K562 (cell line): ENCODE measurements around the gene DMXL1. TPM values are rescaled to one million over a fixed set of nuclear protein-coding genes. Genes with fewer than 3 reads are reported as not detected.

Experiments used
- ATAC-seq: fragments of 200-7000 bp; cut with Tn5 transposase; 3 replicates; pipeline ENCODE4 v1.9.1; 2020; ENCODE audit warnings: moderate library complexity
- BruUV-seq: library from RNA; stranded (reverse); fragments of 400-500 nt; replicated peaks from 2 replicates; lab custom pipeline; 2021; lab: Mats Ljungman, UMichigan
- CTCF ChIA-PET: fragments of 300-600 bp; formaldehyde crosslinking; extraction: SDS; loops from one replicate; lab custom pipeline; 2021; ENCODE audit warnings: low intra/inter-chr PET ratio; lab: Yijun Ruan, JAX
- POLR2A ChIA-PET: fragments of 300-600, 350-650 bp; sonication (Branson Sonifier 250); formaldehyde crosslinking; extraction: SDS; loops from one replicate; lab custom pipeline; 2021; ENCODE audit warnings: antibody characterized with exemption, inconsistent platforms; lab: Yijun Ruan, JAX
- DNase-seq, 4 experiments: peaks; one replicate each; pipeline versions ENCODE4 v3.0.0 to v3.0.0-alpha.2; 2011 to 2018; ENCODE audit warnings: low spot score in 3 of 4, mixed read lengths in 3 of 4; ENCODE audit errors: extremely low read depth in 1 of 4
- FAIRE-seq: peaks from 2 replicates; lab custom pipeline; 2011; peaks lifted over from hg19 to GRCh38; lab: Jason Lieb, UNC
- H2AFZ ChIP-seq: 2 replicates; pipeline ENCODE4 v1.6.0; 2011; ENCODE audit warnings: low read depth, low read length, control low read depth, inconsistent platforms
- H3K27ac ChIP-seq: fragments of 200-600 bp; 3 replicates; pipeline ENCODE4 v1.8.0; 2011; ENCODE audit warnings: low read depth, mild to moderate bottlenecking, control low read depth, inconsistent platforms, low read length, moderate library complexity, mixed read lengths; ENCODE audit errors: extremely low read depth
- H3K27me3 ChIP-seq, 2 experiments: fragments of 300-600 bp in 1 of 2; 2 replicates in 1 of 2; 3 replicates in 1 of 2; pipeline versions ENCODE4 v1.6.0 to v1.8.0; 2011; ENCODE audit warnings: inconsistent platforms in 2 of 2, low read length in 2 of 2, mild to moderate bottlenecking in 1 of 2, mixed read lengths in 1 of 2, moderate library complexity in 1 of 2; ENCODE audit not compliant: control insufficient read depth in 2 of 2, insufficient read depth in 2 of 2
- H3K36me3 ChIP-seq: fragments of 300-600 bp; 3 replicates; pipeline ENCODE4 v1.8.0; 2011; ENCODE audit warnings: mild to moderate bottlenecking, low read length, inconsistent platforms; ENCODE audit not compliant: control insufficient read depth, insufficient read depth
- H3K4me1 ChIP-seq, 2 experiments: fragments of 200-600 bp in 1 of 2; replicated peaks in 1 of 2; 2 replicates in 1 of 2; 3 replicates in 1 of 2; pipeline versions ENCODE4 v1.5.1 to v1.8.0; 2011; ENCODE audit warnings: inconsistent platforms in 2 of 2, low read length in 2 of 2, mild to moderate bottlenecking in 1 of 2, mixed read lengths in 1 of 2, moderate library complexity in 1 of 2; ENCODE audit not compliant: control insufficient read depth in 2 of 2, insufficient read depth in 2 of 2
- H3K4me2 ChIP-seq: 2 replicates; pipeline ENCODE4 v1.6.1; 2011; ENCODE audit warnings: low read length, control low read depth, inconsistent platforms, mixed read lengths; ENCODE audit not compliant: insufficient read depth
- H3K4me3 ChIP-seq: fragments of 200-600 bp; sonication (generic), shearing (Covaris generic); 2 replicates; pipeline ENCODE4 v1.5.1; 2016; ENCODE audit warnings: control low read depth, inconsistent platforms
- H3K79me2 ChIP-seq: fragments of 200-600 bp; 3 replicates; pipeline ENCODE4 v1.8.0; 2011; ENCODE audit warnings: low read length, inconsistent platforms; ENCODE audit not compliant: control insufficient read depth, insufficient read depth
- H3K9ac ChIP-seq, 2 experiments: 2 replicates each; pipeline versions ENCODE4 v1.6.0 to v1.6.1; 2011; ENCODE audit warnings: low read depth in 2 of 2, low read length in 2 of 2, control low read depth in 1 of 2, inconsistent platforms in 1 of 2, mild to moderate bottlenecking in 1 of 2, mixed read lengths in 1 of 2; ENCODE audit not compliant: insufficient read depth in 1 of 2
- H3K9me1 ChIP-seq: one replicate; pipeline ENCODE4 v1.6.0; 2011; ENCODE audit warnings: inconsistent platforms, mild to moderate bottlenecking, low read length, moderate library complexity; ENCODE audit not compliant: control insufficient read depth, insufficient read depth
- H3K9me3 ChIP-seq: replicated peaks from 2 replicates; pipeline ENCODE4 v1.5.1; 2011; ENCODE audit warnings: low read depth, low read length, inconsistent platforms; ENCODE audit not compliant: control insufficient read depth, insufficient read depth
- H4K20me1 ChIP-seq: replicated peaks from 2 replicates; pipeline ENCODE4 v1.6.1; 2011; ENCODE audit warnings: low read length, inconsistent platforms, mixed read lengths; ENCODE audit not compliant: control insufficient read depth, insufficient read depth
- CREB1 ChIP-seq, 2 experiments: sonication (generic) in 1 of 2; formaldehyde crosslinking in 1 of 2; IDR thresholded peaks; 2 replicates each; pipeline versions ENCODE4 v1.6.1 to v1.8.0; 2012 to 2022; ENCODE audit warnings: inconsistent platforms in 1 of 2, mild to moderate bottlenecking in 1 of 2, missing genetic modification reagents in 1 of 2, moderate library complexity in 1 of 2
- EWSR1 ChIP-seq: fragments of 450-650 bp; IDR thresholded peaks from 2 replicates; pipeline ENCODE4 v1.6.1; 2018; ENCODE audit warnings: borderline replicate concordance, mild to moderate bottlenecking, low read depth, moderate library complexity; ENCODE audit not compliant: partially characterized antibody
- GATAD2B ChIP-seq: fragments of 450-650 bp; IDR thresholded peaks from 2 replicates; pipeline ENCODE4 v1.6.1; 2017; ENCODE audit warnings: mild to moderate bottlenecking, borderline replicate concordance
- KLF10 ChIP-seq: fragments of 250-450 bp; sonication (Bioruptor Pico); IDR thresholded peaks from 2 replicates; pipeline ENCODE4 v1.6.1; 2021; ENCODE audit warnings: matching md5 sums
- MCM2 ChIP-seq: fragments of 450-650 bp; IDR thresholded peaks from 2 replicates; pipeline ENCODE4 v1.6.1; 2017; ENCODE audit warnings: low read depth, mild to moderate bottlenecking
- NFIC ChIP-seq: fragments of 450-650 bp; IDR thresholded peaks from 2 replicates; pipeline ENCODE4 v1.6.1; 2017; ENCODE audit warnings: mild to moderate bottlenecking, inconsistent platforms
- RAD51 ChIP-seq: fragments of 450-650 bp; IDR thresholded peaks from 2 replicates; pipeline ENCODE4 v1.7.1; 2016; ENCODE audit warnings: low read depth, mild to moderate bottlenecking, borderline replicate concordance
- TOE1 ChIP-seq, 2 experiments: fragments of 450-650 bp in 1 of 2; sonication (generic) in 1 of 2; formaldehyde crosslinking in 1 of 2; IDR thresholded peaks; 2 replicates each; pipeline versions ENCODE4 v1.7.1 to v1.8.0; 2016 to 2022; ENCODE audit warnings: borderline replicate concordance in 2 of 2, mild to moderate bottlenecking in 2 of 2, antibody characterized with exemption in 1 of 2, inconsistent platforms in 1 of 2, low read depth in 1 of 2, missing genetic modification reagents in 1 of 2, moderate library complexity in 1 of 2
- ZBTB8A ChIP-seq: fragments of 450-650 bp; IDR thresholded peaks from 2 replicates; pipeline ENCODE4 v1.6.1; 2018; ENCODE audit warnings: mild to moderate bottlenecking, moderate library complexity; ENCODE audit not compliant: partially characterized antibody
- WGBS: fragments of 100-300 bp; shearing (Covaris generic); methylation state at CpG from one replicate; pipeline ENCODE4 v1.1.6; 2016; ENCODE audit warnings: low coverage, mixed read lengths; ENCODE audit not compliant: insufficient coverage; ENCODE audit errors: missing lambda C conversion rate; 5-methylcytosine and 5-hydroxymethylcytosine counted together
- in situ Hi-C: fragments of 300-500 bp; cut with MboI; formaldehyde crosslinking; loops from 4 replicates; pipeline ENCODE4 v1.15.0; 2018; ENCODE audit warnings: inconsistent platforms, mixed read lengths
- intact Hi-C: fragments of 100-400 bp; cut with micrococcal nuclease; formaldehyde crosslinking; loops from 2 replicates; pipeline ENCODE4 v1.14.2; 2022
- polyA plus RNA-seq, 8 experiments: library from polyadenylated mRNA; depleted of rRNA in 4 of 8; stranded (reverse) in 5 of 8; unstranded in 3 of 8; fragments of >200 nt; fragmentation: Nextera tagmentation in 2 of 8; fragmentation: Illumina TruSeq in 1 of 8; extraction: Ambion mirVana in 2 of 8; extraction: Trizol in 1 of 8; gene quantifications; 2 replicates each; pipeline versions ENCODE4 v1.2.1 to v1.2.3, GENCODE V29; 2011 to 2014; ENCODE audit warnings: inconsistent platforms in 1 of 8, missing spikeins in 1 of 8
- total RNA-seq, 7 experiments: library from RNA; depleted of rRNA in 6 of 7; stranded (reverse); fragments of >200 nt in 6 of 7; fragmentation: Illumina TruSeq in 2 of 7; extraction: Trizol in 2 of 7; gene quantifications; 2 replicates each; pipeline versions ENCODE4 v1.2.1 to v1.2.3, GENCODE V29; 2011 to 2021; ENCODE audit warnings: low replicate concordance in 1 of 7
- TF ChIP-seq, protein P1 (sequence below): fragments of 450-650 bp; formaldehyde crosslinking; IDR thresholded peaks from 2 replicates; pipeline ENCODE4 v1.4.0; 2020; ENCODE audit warnings: mild to moderate bottlenecking, mixed read lengths
- TF ChIP-seq, protein P2 (sequence below), 2 experiments: fragments of 250-450 bp in 1 of 2; fragments of 450-650 bp in 1 of 2; sonication (Bioruptor Pico) in 1 of 2; IDR thresholded peaks; 2 replicates each; pipeline versions ENCODE4 v1.6.1 to v1.8.0; 2016 to 2021; ENCODE audit warnings: mild to moderate bottlenecking in 2 of 2, moderate library complexity in 2 of 2, missing compliant biosample characterization in 1 of 2, missing genetic modification characterization in 1 of 2

The DMXL1 gene
- total and polyA plus RNA-seq, 9 of the 15 experiments (the other 6 are each of a cell fraction or from before 2014, with no cell fraction given) = 8.3 to 40.3 (median 30.6) TPM

DNA sequence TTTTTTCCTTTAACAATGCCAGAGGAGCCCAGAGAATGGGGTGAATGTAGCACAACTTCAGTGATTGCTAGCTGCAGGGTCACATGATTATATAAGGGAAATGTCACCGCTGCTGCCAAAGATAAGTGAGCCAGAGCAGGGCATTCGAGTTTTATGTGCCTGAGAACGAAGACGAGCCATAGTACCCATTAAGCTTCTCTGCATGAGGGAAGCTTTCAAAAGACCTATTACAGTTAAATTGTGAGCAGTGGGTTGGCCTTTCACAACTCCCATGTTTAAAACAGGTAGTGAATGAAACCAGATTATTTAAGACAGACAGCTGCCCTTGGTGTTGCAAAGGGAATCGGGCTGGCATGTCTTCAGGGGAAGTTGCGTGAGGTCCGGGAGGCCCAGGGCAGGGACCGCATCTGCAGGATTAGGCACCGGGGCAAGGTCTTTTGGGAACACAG, 202.5 kb downstream of the DMXL1 start:
- peaks cover 14% of the 10 kb centered on the region; the same call in 2 of the 3 replicates for H3K36me3 ChIP-seq
- no peaks in the 10 kb centered on the region for H3K27me3 ChIP-seq
- FAIRE-seq (no peak), DNase-seq (no peak), ATAC-seq (no peak)
- no peak overlapping the region for H3K27ac ChIP-seq
- CTCF ChIA-PET = no interaction called here
- H3K4me3 ChIP-seq = no peak overlapping the region
- in situ Hi-C loops (no loop called here), intact Hi-C loops (loop anchor here (5.0 kb wide), 1 partner anchor 34 kb away; no protein-coding TSS in a partner anchor)
- 52% methylated on average over 9 of the region's 9 CpGs for WGBS
- H3K4me2 ChIP-seq = peak overlapping the region; percentile 28
- H3K9me3 ChIP-seq = no peaks in the 10 kb centered on the region
- BruUV-seq = no TSS peak
- H3K4me1 ChIP-seq = peaks cover 21 to 41% of the 10 kb centered on the region in 2 experiments
- H3K9ac ChIP-seq = peak overlapping the region in 1 of 2 experiments; percentile 81; a peak in 2 of 4 replicates
- H2AFZ ChIP-seq = no peak overlapping the region; the same call in 1 of the 2 replicates
- no peaks in the 10 kb centered on the region for H4K20me1 ChIP-seq
- POLR2A ChIA-PET = interaction anchor here (0.7 to 2.8 kb wide), 5 partner anchors 12 to 174 kb away, joined by 3 to 14 read pairs (median 4); no protein-coding TSS in a partner anchor
- no peaks in the 10 kb centered on the region for H3K9me1 ChIP-seq
- peaks cover 92% of the 10 kb centered on the region for H3K79me2 ChIP-seq
- TF ChIP-seq ZBTB8A (no peak), TOE1 (IDR thresholded peaks at IDR 0.05; ENCODE audit: borderline replicate concordance) (peak; percentile 55; the same call in 1 of the 2 replicates), TOE1 (CRISPR knock-in tag; IDR thresholded peaks at IDR 0.05; ENCODE audit: borderline replicate concordance, low read depth) (no peak), KLF10 (no peak), CREB1 (IDR thresholded peaks at IDR 0.05) (no peak), CREB1 (CRISPR knock-in tag; IDR thresholded peaks at IDR 0.05) (no peak), EWSR1 (no peak), NFIC (no peak), RAD51 (0 out of 2 replicates have a peak, but pooled peaks have one; percentile 26), MCM2 (no peak), GATAD2B (no peak)
- TF ChIP-seq, protein P1, sequence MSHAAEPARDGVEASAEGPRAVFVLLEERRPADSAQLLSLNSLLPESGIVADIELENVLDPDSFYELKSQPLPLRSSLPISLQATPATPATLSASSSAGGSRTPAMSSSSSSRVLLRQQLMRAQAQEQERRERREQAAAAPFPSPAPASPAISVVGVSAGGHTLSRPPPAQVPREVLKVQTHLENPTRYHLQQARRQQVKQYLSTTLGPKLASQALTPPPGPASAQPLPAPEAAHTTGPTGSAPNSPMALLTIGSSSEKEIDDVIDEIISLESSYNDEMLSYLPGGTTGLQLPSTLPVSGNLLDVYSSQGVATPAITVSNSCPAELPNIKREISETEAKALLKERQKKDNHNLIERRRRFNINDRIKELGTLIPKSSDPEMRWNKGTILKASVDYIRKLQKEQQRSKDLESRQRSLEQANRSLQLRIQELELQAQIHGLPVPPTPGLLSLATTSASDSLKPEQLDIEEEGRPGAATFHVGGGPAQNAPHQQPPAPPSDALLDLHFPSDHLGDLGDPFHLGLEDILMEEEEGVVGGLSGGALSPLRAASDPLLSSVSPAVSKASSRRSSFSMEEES (CRISPR knock-in tag) = peak; percentile 81
- TF ChIP-seq, protein P2, sequence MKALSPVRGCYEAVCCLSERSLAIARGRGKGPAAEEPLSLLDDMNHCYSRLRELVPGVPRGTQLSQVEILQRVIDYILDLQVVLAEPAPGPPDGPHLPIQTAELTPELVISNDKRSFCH (CRISPR knock-in tag; IDR thresholded peaks at IDR 0.05) = no peak
- TF ChIP-seq, protein P2 (tag; IDR thresholded peaks at IDR 0.05) = no peak
